ENCODE measurements around the gene FGF3. TPM values are rescaled to one million over a fixed set of nuclear protein-coding genes. Genes with fewer than 3 reads are reported as not detected.

The FGF3 gene
- polyA plus RNA-seq, 3 donors = not detected

DNA sequence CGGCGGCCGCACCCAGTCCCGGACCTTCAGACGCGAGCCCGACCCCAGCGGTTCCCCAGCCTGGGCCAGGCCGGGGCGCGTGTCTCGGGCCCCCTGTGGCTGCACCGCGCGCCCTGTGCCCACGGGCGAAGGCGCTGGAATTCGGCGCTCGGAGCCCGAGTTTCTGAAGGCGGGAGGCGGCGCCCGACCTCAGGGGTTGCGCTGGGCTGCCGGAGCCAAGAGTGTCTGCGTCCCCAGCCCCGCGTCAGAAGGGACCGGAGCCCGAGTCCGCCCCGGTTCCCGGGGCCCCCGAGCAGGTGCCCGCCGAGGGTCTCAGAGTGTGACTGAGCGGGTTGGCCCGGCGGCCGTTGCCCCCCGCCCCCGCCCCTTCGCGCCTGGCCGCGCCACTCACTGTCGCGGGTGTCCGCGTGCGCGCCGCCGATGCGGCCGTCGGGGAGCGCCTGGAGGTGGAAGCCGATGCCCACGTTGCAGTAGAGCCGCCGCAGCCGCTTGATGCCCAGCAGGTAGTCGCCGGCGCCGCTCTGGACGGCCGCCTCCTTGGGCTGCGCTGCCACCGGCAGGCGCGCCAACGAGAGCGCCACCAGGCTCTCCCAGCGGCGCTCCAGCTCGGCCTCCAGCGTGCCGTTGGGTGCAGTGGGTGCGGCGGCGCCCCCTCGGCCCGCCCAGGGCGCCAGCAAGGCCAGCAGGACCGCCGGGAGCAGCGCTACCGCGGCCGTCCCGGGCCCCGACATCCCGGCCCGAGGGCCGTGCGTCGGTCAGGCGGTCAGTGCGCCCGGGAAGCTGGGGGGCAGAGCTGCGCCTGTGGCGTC is 44.7 kb downstream of the FGF3 start:
- Mint-ChIP-seq H3K4me1 (no peaks in the 10 kb centered on the region), H3K27me3 (ENCODE audit: low read depth in 3 of 3) (peaks cover 45 to 74% (median 52%) of the 10 kb centered on the region in 3 donors)

DNA sequence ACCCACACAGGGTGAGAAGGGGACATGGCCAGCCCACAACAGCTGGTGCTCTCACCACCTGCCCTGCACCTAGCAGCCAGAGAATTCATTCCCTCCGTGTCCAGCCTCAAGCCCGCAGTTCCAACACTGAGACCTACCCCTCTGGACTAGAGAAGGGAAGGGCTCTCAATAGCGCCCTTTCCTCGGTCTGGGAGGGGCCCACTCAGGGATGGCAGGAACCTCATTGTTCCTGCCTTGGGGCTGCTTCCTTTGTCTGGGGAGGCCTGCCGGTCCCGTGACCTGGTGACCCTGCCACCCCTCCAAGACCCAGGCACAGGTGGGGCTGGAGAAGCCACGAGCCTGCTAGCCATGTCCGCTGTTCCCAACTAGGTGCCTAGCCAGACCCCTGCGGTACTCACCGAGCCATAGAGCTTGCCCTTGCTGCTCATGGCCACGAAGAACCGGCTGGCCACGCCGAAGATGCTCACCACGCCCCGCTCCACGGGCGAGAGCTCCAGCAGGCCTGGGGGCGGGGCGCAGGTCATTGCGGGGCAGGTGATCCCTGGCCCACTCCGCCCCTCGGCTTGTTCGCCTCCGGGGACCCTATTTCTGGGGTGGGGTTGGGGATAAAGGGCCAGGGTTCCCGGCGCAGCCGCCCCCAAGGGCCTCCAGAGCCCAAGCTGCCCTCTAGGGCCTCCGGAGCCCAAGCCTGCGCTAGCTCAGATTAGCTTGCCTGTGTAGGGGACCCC is 45.4 kb downstream of the FGF3 start:
- H3K9me3 ChIP-seq (replicated peaks in 1 of 2; ENCODE audit: control insufficient read depth in 1 of 2, insufficient read depth in 1 of 2, low read length in 2 of 2) = no peaks in the 10 kb centered on the region
- Mint-ChIP-seq H3K9me3 (peaks cover 0 to 9% (median 0%) of the 10 kb centered on the region in 7 donors), H3K27me3 (ENCODE audit: low read depth in 3 of 3) (peaks cover 47 to 76% (median 50%) of the 10 kb centered on the region in 3 donors), H3K27ac (no peak overlapping the region), H3K36me3 (no peaks in the 10 kb centered on the region), H3K4me1 (no peaks in the 10 kb centered on the region), H3K4me3 (peak overlapping the region in 1 of 2 donors; percentile 72)
- no peaks in the 10 kb centered on the region for H3K4me1 ChIP-seq (ENCODE audit: control insufficient read depth in 1 of 2, insufficient read depth in 2 of 2, low read length in 2 of 2)
- TF ChIP-seq, protein P1, sequence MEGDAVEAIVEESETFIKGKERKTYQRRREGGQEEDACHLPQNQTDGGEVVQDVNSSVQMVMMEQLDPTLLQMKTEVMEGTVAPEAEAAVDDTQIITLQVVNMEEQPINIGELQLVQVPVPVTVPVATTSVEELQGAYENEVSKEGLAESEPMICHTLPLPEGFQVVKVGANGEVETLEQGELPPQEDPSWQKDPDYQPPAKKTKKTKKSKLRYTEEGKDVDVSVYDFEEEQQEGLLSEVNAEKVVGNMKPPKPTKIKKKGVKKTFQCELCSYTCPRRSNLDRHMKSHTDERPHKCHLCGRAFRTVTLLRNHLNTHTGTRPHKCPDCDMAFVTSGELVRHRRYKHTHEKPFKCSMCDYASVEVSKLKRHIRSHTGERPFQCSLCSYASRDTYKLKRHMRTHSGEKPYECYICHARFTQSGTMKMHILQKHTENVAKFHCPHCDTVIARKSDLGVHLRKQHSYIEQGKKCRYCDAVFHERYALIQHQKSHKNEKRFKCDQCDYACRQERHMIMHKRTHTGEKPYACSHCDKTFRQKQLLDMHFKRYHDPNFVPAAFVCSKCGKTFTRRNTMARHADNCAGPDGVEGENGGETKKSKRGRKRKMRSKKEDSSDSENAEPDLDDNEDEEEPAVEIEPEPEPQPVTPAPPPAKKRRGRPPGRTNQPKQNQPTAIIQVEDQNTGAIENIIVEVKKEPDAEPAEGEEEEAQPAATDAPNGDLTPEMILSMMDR (IDR thresholded peaks at IDR 0.05) = no peak
- DNase-seq = no peak
- 13% methylated on average over 22 of the region's 30 CpGs for WGBS (ENCODE audit: insufficient coverage)
- no peaks in the 10 kb centered on the region for H3K36me3 ChIP-seq (replicated peaks in 1 of 2; ENCODE audit: control insufficient read depth in 1 of 2, insufficient read depth in 2 of 2, low read length in 2 of 2)
- intact Hi-C loops (cut with micrococcal nuclease) = no loop called here
- no peaks in the 10 kb centered on the region for H3K79me2 ChIP-seq (ENCODE audit: insufficient read depth, low read length)
- H4K20me1 ChIP-seq (ENCODE audit: insufficient read depth, low read length) = no peaks in the 10 kb centered on the region
- H3K4me2 ChIP-seq (replicated peaks; ENCODE audit: extremely low read depth, low read length, poor library complexity, severe bottlenecking) = no peak overlapping the region
- no peak overlapping the region for H2AFZ ChIP-seq (ENCODE audit: insufficient read depth, low read depth, low read length, poor library complexity, severe bottlenecking)
- H3K4me3 ChIP-seq (replicated peaks in 1 of 3; ENCODE audit: low read depth in 2 of 3, low read length in 3 of 3) = no peak overlapping the region
- no peak overlapping the region for H3K9ac ChIP-seq (ENCODE audit: insufficient read depth, low read length, poor library complexity, severe bottlenecking)
- H3K27ac ChIP-seq (ENCODE audit: low read depth in 1 of 2, low read length in 2 of 2) = no peak overlapping the region
- peaks cover 15 to 57% of the 10 kb centered on the region in 2 donors for H3K27me3 ChIP-seq (ENCODE audit: control insufficient read depth in 2 of 2, insufficient read depth in 2 of 2, low read length in 2 of 2)

More for the DNA sequence above, 44.7 kb downstream of the FGF3 start:
- Histone ChIP-seq H2AFZ (ENCODE audit: insufficient read depth, low read depth, low read length, poor library complexity, severe bottlenecking) (no peak overlapping the region), H4K20me1 (ENCODE audit: insufficient read depth, low read length) (no peaks in the 10 kb centered on the region), H3K36me3 (replicated peaks in 1 of 2; ENCODE audit: control insufficient read depth in 1 of 2, insufficient read depth in 2 of 2, low read length in 2 of 2) (no peaks in the 10 kb centered on the region), H3K27ac (ENCODE audit: low read depth in 1 of 2, low read length in 2 of 2) (no peak overlapping the region), H3K4me1 (ENCODE audit: control insufficient read depth in 1 of 2, insufficient read depth in 2 of 2, low read length in 2 of 2) (no peaks in the 10 kb centered on the region), H3K4me3 (replicated peaks in 1 of 3; ENCODE audit: low read depth in 2 of 3, low read length in 3 of 3) (no peak overlapping the region), H3K27me3 (ENCODE audit: control insufficient read depth in 2 of 2, insufficient read depth in 2 of 2, low read length in 2 of 2) (peaks cover 15 to 57% of the 10 kb centered on the region in 2 donors), H3K79me2 (ENCODE audit: insufficient read depth, low read length) (no peaks in the 10 kb centered on the region), H3K4me2 (replicated peaks; ENCODE audit: extremely low read depth, low read length, poor library complexity, severe bottlenecking) (no peak overlapping the region), H3K9ac (ENCODE audit: insufficient read depth, low read length, poor library complexity, severe bottlenecking) (no peak overlapping the region), H3K9me3 (replicated peaks in 1 of 2; ENCODE audit: control insufficient read depth in 1 of 2, insufficient read depth in 1 of 2, low read length in 2 of 2) (no peaks in the 10 kb centered on the region)
- H3K27ac Mint-ChIP-seq = no peak overlapping the region
- peaks cover 0 to 4% (median 0%) of the 10 kb centered on the region in 7 donors for H3K9me3 Mint-ChIP-seq
- no peak overlapping the region for H3K4me3 Mint-ChIP-seq
- no peak for DNase-seq
- intact Hi-C loops (cut with micrococcal nuclease) = no loop called here
- WGBS (ENCODE audit: insufficient coverage) = 4% methylated on average over 107 of the region's 107 CpGs
- H3K36me3 Mint-ChIP-seq = no peaks in the 10 kb centered on the region
- TF ChIP-seq, protein P1 (IDR thresholded peaks at IDR 0.05) = no peak
